H1 (cell line): Measurements from ENCODE around the gene RASL11B. TPM values are rescaled to one million over a fixed set of nuclear protein-coding genes. Genes with fewer than 3 reads are reported as not detected.

ENCODE experiments used
- CTCF ChIA-PET: fragments of 300-600 bp; sonication (Branson Sonifier 250); formaldehyde crosslinking; loops from one replicate; lab custom pipeline; 2021; ENCODE audit not compliant: partially characterized antibody; lab: Charles Lee
- POLR2A ChIA-PET: fragments of 300-600 bp; sonication (Branson Sonifier 250); formaldehyde crosslinking; loops from one replicate; lab custom pipeline; 2021; ENCODE audit warnings: inconsistent platforms; ENCODE audit not compliant: partially characterized antibody; lab: Charles Lee
- DNase-seq, 2 experiments: peaks; one replicate each; pipeline versions ENCODE4 v3.0.0 to v3.0.0-alpha.2; 2010 to 2022; ENCODE audit warnings: low spot score in 2 of 2, low read depth in 1 of 2, mixed read lengths in 1 of 2
- FAIRE-seq: peaks from 2 replicates; lab custom pipeline; 2011; peaks lifted over from hg19 to GRCh38; lab: Jason Lieb, UNC
- H2AFZ ChIP-seq: 2 replicates; pipeline ENCODE4 v1.8.1; 2012; ENCODE audit warnings: low read length, inconsistent platforms
- H2AK5ac ChIP-seq: 2 replicates; pipeline ENCODE4 v1.6.1; 2013; ENCODE audit warnings: low read depth, low read length
- H2BK120ac ChIP-seq: replicated peaks from 2 replicates; pipeline ENCODE3; 2013; ENCODE audit warnings: low read depth, low read length, inconsistent platforms
- H2BK12ac ChIP-seq: 2 replicates; pipeline ENCODE4 v1.6.1; 2013; ENCODE audit warnings: low read depth, low read length
- H2BK15ac ChIP-seq: 2 replicates; pipeline ENCODE4 v1.6.1; 2013; ENCODE audit warnings: low read length
- H2BK20ac ChIP-seq: 2 replicates; pipeline ENCODE4 v1.6.1; 2013; ENCODE audit warnings: low read length
- H2BK5ac ChIP-seq: 2 replicates; pipeline ENCODE4 v1.6.1; 2013; ENCODE audit warnings: low read depth, low read length
- H3K14ac ChIP-seq: 2 replicates; pipeline ENCODE4 v1.6.1; 2013; ENCODE audit warnings: inconsistent platforms; ENCODE audit not compliant: insufficient read length
- H3K18ac ChIP-seq: 2 replicates; pipeline ENCODE4 v1.6.1; 2013; ENCODE audit warnings: low read length; ENCODE audit errors: extremely low read depth
- H3K23ac ChIP-seq: 2 replicates; pipeline ENCODE4 v1.6.1; 2013; ENCODE audit warnings: inconsistent platforms; ENCODE audit not compliant: insufficient read length
- H3K23me2 ChIP-seq: 2 replicates; pipeline ENCODE4 v1.6.1; 2013; ENCODE audit warnings: low read depth, low read length
- H3K27ac ChIP-seq: 2 replicates; pipeline ENCODE4 v1.6.1; 2011; ENCODE audit warnings: low read depth, low read length, inconsistent platforms
- H3K27me3 ChIP-seq, 4 experiments: replicated peaks in 1 of 4; 1 replicate in 1 of 4; 2 replicates in 3 of 4; pipeline versions ENCODE4 v1.6.1 to v1.8.1; 2011 to 2013; ENCODE audit warnings: low read length in 3 of 4, mild to moderate bottlenecking in 3 of 4, inconsistent platforms in 2 of 4, mixed read lengths in 2 of 4, moderate library complexity in 1 of 4; ENCODE audit not compliant: control insufficient read depth in 3 of 4, insufficient read depth in 3 of 4; ENCODE audit errors: extremely low read depth in 1 of 4
- H3K36me3 ChIP-seq, 4 experiments: 2 replicates each; pipeline versions ENCODE4 v1.6.1 to v1.8.1; 2011 to 2013; ENCODE audit warnings: mild to moderate bottlenecking in 4 of 4, low read length in 3 of 4, moderate library complexity in 2 of 4, control low read depth in 1 of 4, inconsistent platforms in 1 of 4; ENCODE audit not compliant: insufficient read depth in 4 of 4, control insufficient read depth in 2 of 4
- H3K4ac ChIP-seq: replicated peaks from 2 replicates; pipeline ENCODE3; 2013; ENCODE audit warnings: low read length, low read depth, mixed read lengths, inconsistent platforms; ENCODE audit not compliant: insufficient read length
- H3K4me1 ChIP-seq, 4 experiments: replicated peaks in 1 of 4; 1 replicate in 1 of 4; 2 replicates in 3 of 4; pipeline versions ENCODE4 v1.6.1 to v1.8.1; 2011 to 2013; ENCODE audit warnings: low read length in 3 of 4, inconsistent platforms in 2 of 4, mixed read lengths in 1 of 4; ENCODE audit not compliant: insufficient read depth in 4 of 4, control insufficient read depth in 3 of 4
- H3K4me2 ChIP-seq, 2 experiments: 2 replicates each; pipeline versions ENCODE4 v1.6.1 to v1.8.1; 2011 to 2013; ENCODE audit warnings: low read depth in 2 of 2, low read length in 2 of 2, control low read depth in 1 of 2, inconsistent platforms in 1 of 2, mild to moderate bottlenecking in 1 of 2; ENCODE audit not compliant: insufficient read depth in 1 of 2
- H3K4me3 ChIP-seq, 4 experiments: fragments of 200-600, 300-600 bp in 1 of 4; sonication (generic), shearing (Covaris generic), sonication (Bioruptor Twin) in 1 of 4; 2 replicates each; pipeline versions ENCODE4 v1.5.1 to v1.8.1; 2011 to 2016; ENCODE audit warnings: low read length in 4 of 4, low read depth in 3 of 4, control low read depth in 2 of 4, inconsistent platforms in 2 of 4, mild to moderate bottlenecking in 2 of 4, mixed read lengths in 1 of 4, moderate library complexity in 1 of 4; ENCODE audit not compliant: insufficient read depth in 2 of 4; ENCODE audit errors: extremely low read depth in 1 of 4
- H3K56ac ChIP-seq: replicated peaks from 2 replicates; pipeline ENCODE3; 2013; ENCODE audit warnings: low read depth, mild to moderate bottlenecking, mixed read lengths, low read length, inconsistent platforms; ENCODE audit not compliant: insufficient read length
- H3K79me1 ChIP-seq: 2 replicates; pipeline ENCODE4 v1.6.1; 2013; ENCODE audit warnings: low read depth, low read length, control low read depth
- H3K79me2 ChIP-seq, 2 experiments: 2 replicates each; pipeline versions ENCODE4 v1.6.1 to v1.8.1; 2012 to 2013; ENCODE audit warnings: low read length in 2 of 2, mild to moderate bottlenecking in 2 of 2, inconsistent platforms in 1 of 2; ENCODE audit not compliant: insufficient read depth in 2 of 2, control insufficient read depth in 1 of 2
- H3K9ac ChIP-seq, 4 experiments: replicated peaks in 1 of 4; 1 replicate in 1 of 4; 2 replicates in 3 of 4; pipeline versions ENCODE4 v1.6.1 to v1.8.1; 2011 to 2013; ENCODE audit warnings: low read depth in 3 of 4, low read length in 3 of 4, control low read depth in 2 of 4, mild to moderate bottlenecking in 2 of 4, moderate library complexity in 2 of 4, inconsistent platforms in 1 of 4; ENCODE audit errors: extremely low read depth in 1 of 4
- H3K9me3 ChIP-seq, 2 experiments: 2 replicates each; pipeline versions ENCODE4 v1.6.1 to v1.8.1; 2012 to 2013; ENCODE audit warnings: mild to moderate bottlenecking in 2 of 2, moderate library complexity in 2 of 2, control low read depth in 1 of 2, inconsistent platforms in 1 of 2, low read depth in 1 of 2, low read length in 1 of 2, mixed read lengths in 1 of 2; ENCODE audit not compliant: insufficient read depth in 2 of 2
- H4K20me1 ChIP-seq, 2 experiments: replicated peaks in 1 of 2; 2 replicates each; pipeline versions ENCODE3 to v1.8.1; 2011 to 2013; ENCODE audit warnings: inconsistent platforms in 2 of 2, low read length in 2 of 2, mild to moderate bottlenecking in 1 of 2; ENCODE audit not compliant: insufficient read depth in 2 of 2, control insufficient read depth in 1 of 2
- H4K5ac ChIP-seq: 2 replicates; pipeline ENCODE4 v1.6.1; 2013; ENCODE audit warnings: low read length, low read depth, mixed read lengths, inconsistent platforms; ENCODE audit not compliant: insufficient read length
- H4K8ac ChIP-seq: 2 replicates; pipeline ENCODE4 v1.8.0; 2013; ENCODE audit warnings: mild to moderate bottlenecking, moderate library complexity, low read length, inconsistent platforms; ENCODE audit not compliant: insufficient read depth; ENCODE audit errors: extremely low read depth
- H4K91ac ChIP-seq: replicated peaks from 2 replicates; pipeline ENCODE3; 2013; ENCODE audit warnings: low read length, mixed read lengths, inconsistent platforms; ENCODE audit not compliant: insufficient read length
- CBX8 ChIP-seq: fragments of 300-800, 300-1000 bp; sonication (generic); IDR thresholded peaks from 2 replicates; pipeline ENCODE4 v1.7.1; 2016; ENCODE audit warnings: low read depth, low read length, borderline replicate concordance
- TBP ChIP-seq: IDR thresholded peaks from 2 replicates; pipeline ENCODE4 v1.6.1; 2011; ENCODE audit warnings: low read depth, low read length, improper control_type of control experiment
- TCF12 ChIP-seq: IDR thresholded peaks from 2 replicates; pipeline ENCODE4 v1.6.1; 2011; ENCODE audit warnings: low read depth, mild to moderate bottlenecking, low read length
- WGBS, 2 experiments: shearing (Covaris generic) in 1 of 2; methylation state at CpG; one replicate each; pipeline versions ENCODE4 v1.1.6 to v1.1.7; 2013 to 2015; ENCODE audit warnings: low lambda C conversion rate in 2 of 2, mixed read lengths in 2 of 2, inconsistent platforms in 1 of 2, low coverage in 1 of 2, missing lambda C conversion rate in 1 of 2; ENCODE audit not compliant: insufficient replicate concordance in 2 of 2, insufficient coverage in 1 of 2, insufficient read length in 1 of 2; ENCODE audit errors: extremely low coverage in 1 of 2, missing lambda C conversion rate in 1 of 2; 5-methylcytosine and 5-hydroxymethylcytosine counted together
- polyA plus RNA-seq, 7 experiments: library from polyadenylated mRNA; depleted of rRNA in 3 of 7; stranded (reverse) in 5 of 7; unstranded in 2 of 7; fragments of >200 nt in 5 of 7; fragments of 200-250 nt in 2 of 7; gene quantifications; 1 replicate in 5 of 7; 2 replicates in 1 of 7; 4 replicates in 1 of 7; pipeline versions ENCODE4 v1.2.1 to v1.2.3, GENCODE V29; 2011 to 2013; ENCODE audit warnings: missing spikeins in 2 of 7, mixed read lengths in 2 of 7
- total RNA-seq: library from RNA; stranded (reverse); fragmentation: NEBNext Ultra II Directional; extraction: Animal tissue kit (Norgen Biotek cat#: 25700); gene quantifications from 2 replicates; pipeline ENCODE4 v1.2.1, GENCODE V29; 2021

The RASL11B gene
- total and polyA plus RNA-seq, 2 of the 8 experiments (the other 6 are each of a cell fraction or from before 2014, with no cell fraction given) = 49.8 to 75.5 TPM

DNA sequence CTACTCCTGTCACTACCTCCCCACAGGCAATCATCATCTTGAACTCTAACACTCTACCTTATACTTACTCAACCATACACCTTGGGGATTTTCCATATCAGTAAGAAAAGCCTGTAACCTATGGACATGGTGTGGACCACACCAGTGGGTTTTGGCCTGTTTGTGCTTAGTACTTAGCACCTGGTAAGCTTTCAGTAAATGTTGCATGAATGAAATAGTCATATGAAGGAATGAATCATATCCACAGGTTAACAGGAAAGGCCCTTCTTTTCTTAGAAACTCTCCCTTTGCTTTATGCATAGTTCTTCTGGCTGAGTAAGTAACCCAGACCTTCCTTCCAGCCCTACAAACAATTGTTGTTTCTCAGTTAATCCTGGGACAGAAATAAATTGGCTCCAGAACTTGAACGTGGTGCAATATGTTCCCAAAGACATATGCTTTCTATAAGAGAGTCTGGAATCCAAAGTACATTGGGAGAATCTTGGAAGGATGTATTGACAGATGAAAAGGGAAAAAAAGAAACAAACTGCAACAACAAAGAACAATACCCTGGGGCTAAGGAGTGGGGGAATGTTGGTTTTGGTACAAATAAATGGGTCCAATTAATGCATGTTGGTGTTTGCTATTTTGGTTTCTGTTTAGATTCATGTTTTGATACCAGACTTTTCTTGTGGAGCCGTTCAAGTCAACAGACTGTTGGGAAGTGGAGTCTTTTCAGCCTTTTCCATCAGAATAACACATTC, 27.8 kb downstream of the RASL11B start:
- Histone ChIP-seq H4K8ac (no peak overlapping the region), H3K79me2 (no peaks in the 10 kb centered on the region), H4K20me1 (no peaks in the 10 kb centered on the region), H2BK120ac (no peak overlapping the region), H3K27ac (no peak overlapping the region), H3K18ac (no peak overlapping the region), H3K56ac (no peak overlapping the region), H4K5ac (no peak overlapping the region), H2BK12ac (no peak overlapping the region), H3K9me3 (no peaks in the 10 kb centered on the region), H2BK5ac (no peak overlapping the region), H3K4me2 (no peak overlapping the region), H3K23me2 (no peaks in the 10 kb centered on the region), H3K4ac (no peak overlapping the region), H2AK5ac (no peak overlapping the region), H3K27me3 (no peaks in the 10 kb centered on the region), H3K4me3 (no peak overlapping the region), H3K36me3 (no peaks in the 10 kb centered on the region), H2AFZ (no peak overlapping the region), H3K9ac (no peak overlapping the region), H3K4me1 (0 out of 7 replicates have a peak, but pooled peaks cover 0 to 2% (median 0%) of the 10 kb centered on the region in 4 experiments), H2BK20ac (no peak overlapping the region), H3K23ac (no peak overlapping the region), H4K91ac (no peak overlapping the region), H3K79me1 (no peaks in the 10 kb centered on the region), H2BK15ac (no peak overlapping the region), H3K14ac (no peak overlapping the region)
- ChIA-PET POLR2A (no interaction called here), CTCF (interaction anchor here (1.3 to 2.6 kb wide), 2 partner anchors 8 to 92 kb away, joined by 4 to 6 read pairs; no protein-coding TSS in a partner anchor)
- WGBS, 2 experiments = 85% methylated on average over 2 of the region's 2 CpGs; no CpG with 5 or more reads in 1 of the 2 experiments
- DNase-seq (no peak), FAIRE-seq (no peak)
- TF ChIP-seq CBX8 (no peak), TBP (no peak), TCF12 (no peak)
